Stimulated activated CD4-positive, alpha-beta T cell treated with anti-CD3 and anti-CD28 coated beads, Interleukin-1b, Interleukin-23, amount 100 ng/mL, for 24 hours (primary cell): Measurements from ENCODE around the gene HLA-E.
"Not testable (repeated sequence)": the region's sequence is repeated elsewhere in the genome, so short reads cannot be mapped to it uniquely, and the experiment has no call there.

ENCODE experiments used
- DNase-seq, 4 experiments: peaks; one replicate each; pipeline ENCODE4 v3.0.0-alpha.2; 2020; ENCODE audit warnings: low read depth in 4 of 4, low spot score in 1 of 4

Gene HLA-E

DNA sequence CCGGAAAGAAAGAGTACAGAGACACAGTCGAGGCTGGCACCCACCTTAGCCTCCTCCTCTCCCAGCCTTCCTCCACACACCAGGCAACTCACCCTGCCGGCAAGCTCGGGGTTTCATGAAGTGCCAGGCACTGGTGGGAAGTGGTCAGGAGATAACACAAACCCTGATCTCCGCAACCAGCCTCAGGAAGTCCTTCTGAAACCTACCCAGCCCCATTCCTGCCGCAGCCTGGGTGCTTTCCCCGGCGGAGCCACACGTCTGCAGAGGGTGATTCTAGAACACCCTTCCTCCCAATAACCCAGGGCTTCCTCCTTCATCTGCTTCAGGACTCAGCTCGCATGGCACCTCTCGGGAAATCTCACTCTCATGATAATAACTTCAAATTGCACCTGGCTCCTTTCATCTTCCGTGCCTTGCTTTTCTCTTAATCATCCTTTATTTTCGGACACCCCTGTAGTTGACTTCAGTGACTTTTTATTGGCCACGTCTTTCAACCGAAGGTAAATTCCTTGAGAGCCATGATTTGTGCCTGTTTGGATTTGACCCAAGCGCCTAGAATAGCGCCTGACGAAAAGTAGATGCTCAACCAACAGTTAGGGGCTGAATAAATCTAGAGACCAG, 8.7 kb upstream of the HLA-E start:
- DNase-seq = no peak

DNA sequence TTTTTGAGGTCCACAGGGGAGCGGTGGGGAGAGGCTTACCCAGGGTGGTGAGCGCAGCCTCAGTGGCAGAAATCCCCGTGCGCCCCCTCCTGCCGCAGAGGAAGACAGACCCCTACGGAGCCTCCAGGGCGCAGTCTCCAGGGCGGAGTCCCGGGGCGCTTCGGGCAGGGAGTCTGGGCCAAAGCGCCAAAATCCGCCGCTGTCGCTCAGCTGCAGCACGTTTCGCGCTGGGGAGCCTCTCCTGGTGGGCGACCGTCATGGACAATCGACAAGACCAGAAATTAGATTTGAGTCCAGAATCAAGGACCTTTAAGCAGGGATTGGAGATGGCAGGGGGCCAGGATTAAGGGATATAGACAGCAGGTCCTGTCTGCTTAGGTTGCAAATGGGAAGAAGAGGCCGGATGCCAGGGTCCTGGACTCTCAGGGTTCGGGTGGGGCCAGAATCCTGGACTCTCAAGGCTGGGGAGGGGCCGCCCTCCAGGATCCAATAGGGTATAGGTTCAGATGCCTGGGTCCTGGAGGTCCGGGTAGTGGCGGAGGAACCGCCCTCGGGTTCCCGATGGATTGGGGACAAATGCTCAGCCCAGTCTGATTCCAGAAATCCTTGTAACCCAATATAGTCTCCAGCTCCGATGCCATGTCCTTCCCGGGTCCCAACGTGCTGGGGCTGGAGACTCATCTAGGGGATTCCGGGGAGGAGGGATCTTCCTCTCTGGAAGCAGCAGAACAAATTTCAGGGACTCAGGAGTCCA, 7.9 kb upstream of the HLA-E start:
- no peak for DNase-seq

GRCh38 chr6:30481965-30482644, 7.2 kb upstream of the HLA-E start:
- DNase-seq = peak; percentile 60 to 74 (median 67)

DNA sequence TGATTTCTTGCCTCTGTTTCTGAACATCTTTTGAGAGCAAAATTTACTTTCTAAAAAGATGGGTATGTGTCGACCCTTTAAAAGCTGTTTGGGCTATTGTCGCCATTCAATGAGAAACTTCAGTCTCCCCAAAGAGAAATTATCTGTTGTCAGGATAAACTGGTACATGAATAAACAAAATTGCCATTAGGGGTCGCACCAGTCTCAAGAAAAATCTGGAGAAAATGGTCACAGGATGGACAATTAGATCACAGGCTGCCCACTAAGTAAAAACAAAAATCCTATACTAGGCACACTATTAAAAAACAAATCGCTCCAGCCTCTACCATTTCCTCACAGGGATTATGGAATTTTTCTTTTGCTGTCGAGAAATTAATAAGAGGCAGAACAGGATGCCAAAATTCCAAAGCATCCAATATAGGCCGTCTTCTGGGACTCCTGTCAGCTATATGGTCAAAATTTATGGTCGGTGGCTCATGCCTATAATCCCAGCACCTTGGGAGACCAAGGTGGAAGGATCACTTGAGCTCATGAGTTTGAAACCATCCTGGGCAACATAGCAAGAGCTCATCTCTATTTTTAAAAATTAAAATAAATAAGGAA, 5.5 kb upstream of the HLA-E start:
- DNase-seq = no peak

DNA sequence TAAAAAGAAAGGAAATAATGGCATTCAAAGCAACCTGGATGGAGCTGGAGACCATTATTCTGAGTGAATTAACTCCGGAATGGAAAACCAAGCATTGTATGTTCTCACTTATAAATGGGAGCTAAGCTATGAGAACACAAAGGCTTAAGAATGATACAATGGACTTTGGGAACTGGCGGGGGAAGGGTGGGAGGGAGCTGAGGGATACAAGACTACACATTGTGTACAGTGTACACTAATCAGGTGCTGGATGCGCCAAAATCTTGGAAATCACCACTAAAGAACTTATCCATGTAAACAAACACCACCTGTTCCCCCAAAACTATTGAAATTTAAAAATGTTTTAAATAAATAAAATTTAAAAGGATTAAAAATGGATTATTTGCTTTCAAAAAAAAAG, 4.1 kb upstream of the HLA-E start:
- DNase-seq = no peak

DNA sequence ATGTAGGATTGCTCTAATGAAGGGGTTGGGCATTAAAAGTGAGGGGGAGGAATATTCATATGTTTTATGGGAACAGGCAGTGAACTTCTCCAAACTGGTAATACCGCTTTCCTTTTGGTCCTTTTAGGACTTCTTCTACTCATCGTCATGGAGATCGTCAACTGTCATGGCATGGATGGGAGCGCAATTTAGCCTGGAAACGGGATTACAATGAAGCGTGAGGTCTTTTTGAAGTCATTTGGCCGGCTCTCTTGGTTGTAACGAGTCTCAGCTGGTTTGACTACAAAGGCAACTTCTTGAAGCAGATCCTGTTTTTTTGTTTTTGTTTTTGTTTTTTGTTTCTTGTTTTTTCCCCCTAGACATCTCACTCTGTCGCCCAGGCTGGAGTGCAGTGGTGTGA, 1.4 kb upstream of the HLA-E start:
- DNase-seq = no peak

DNA sequence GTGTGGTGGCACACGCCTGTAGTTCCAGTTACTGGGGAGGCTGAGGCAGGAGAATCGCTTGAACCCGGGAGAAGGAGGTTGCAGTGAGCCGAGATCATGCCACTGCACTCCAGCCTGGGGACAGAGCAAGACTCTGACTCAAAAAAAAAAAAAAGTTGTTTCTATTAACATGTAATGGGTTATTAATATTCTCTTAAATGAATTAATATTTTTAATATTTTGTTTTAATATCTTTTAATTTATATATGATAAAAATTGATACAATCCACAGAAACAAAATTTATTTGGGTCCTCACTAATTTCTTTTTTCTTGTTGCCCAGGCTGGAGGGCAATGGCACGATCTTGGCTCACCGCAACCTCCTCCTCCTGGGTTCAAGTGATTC, 620 bp upstream of the HLA-E start:
- DNase-seq = not testable (repeated sequence)

DNA sequence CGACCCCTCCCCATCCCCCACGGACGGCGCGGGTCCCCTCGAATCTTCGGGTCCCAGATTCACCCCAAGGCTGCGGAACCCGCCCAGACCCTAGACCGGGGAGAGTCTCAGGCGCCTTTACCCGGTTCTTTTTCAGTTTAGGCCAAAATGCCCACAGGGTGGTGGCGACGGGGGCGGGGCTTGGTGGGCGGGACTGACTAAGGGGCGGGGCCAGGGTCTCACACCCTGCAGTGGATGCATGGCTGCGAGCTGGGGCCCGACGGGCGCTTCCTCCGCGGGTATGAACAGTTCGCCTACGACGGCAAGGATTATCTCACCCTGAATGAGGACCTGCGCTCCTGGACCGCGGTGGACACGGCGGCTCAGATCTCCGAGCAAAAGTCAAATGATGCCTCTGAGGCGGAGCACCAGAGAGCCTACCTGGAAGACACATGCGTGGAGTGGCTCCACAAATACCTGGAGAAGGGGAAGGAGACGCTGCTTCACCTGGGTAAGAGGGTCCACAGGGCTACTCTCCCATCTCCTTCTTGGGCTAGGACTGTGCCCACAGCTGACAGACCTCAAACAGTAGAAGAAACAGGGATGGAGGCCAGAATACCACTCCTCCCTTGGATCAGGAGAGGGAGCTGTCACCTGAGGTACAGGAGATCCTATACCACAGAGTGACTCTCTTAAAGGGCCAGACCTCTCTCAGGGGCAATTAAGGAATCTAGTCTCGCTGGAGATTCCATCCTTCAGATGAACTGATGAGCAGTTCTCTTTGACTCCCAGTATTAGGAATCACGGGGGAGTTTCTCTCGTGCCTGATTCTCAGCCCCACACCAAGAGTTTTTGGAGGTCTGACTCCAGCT, 942 bp downstream of the HLA-E start:
- DNase-seq = peak; percentile 78 to 82 (median 80)

- DNase-seq = not testable (repeated sequence)
These were observed 2.1 kb downstream of the HLA-E start for GRCh38 chr6:30491291-30491953.

DNA sequence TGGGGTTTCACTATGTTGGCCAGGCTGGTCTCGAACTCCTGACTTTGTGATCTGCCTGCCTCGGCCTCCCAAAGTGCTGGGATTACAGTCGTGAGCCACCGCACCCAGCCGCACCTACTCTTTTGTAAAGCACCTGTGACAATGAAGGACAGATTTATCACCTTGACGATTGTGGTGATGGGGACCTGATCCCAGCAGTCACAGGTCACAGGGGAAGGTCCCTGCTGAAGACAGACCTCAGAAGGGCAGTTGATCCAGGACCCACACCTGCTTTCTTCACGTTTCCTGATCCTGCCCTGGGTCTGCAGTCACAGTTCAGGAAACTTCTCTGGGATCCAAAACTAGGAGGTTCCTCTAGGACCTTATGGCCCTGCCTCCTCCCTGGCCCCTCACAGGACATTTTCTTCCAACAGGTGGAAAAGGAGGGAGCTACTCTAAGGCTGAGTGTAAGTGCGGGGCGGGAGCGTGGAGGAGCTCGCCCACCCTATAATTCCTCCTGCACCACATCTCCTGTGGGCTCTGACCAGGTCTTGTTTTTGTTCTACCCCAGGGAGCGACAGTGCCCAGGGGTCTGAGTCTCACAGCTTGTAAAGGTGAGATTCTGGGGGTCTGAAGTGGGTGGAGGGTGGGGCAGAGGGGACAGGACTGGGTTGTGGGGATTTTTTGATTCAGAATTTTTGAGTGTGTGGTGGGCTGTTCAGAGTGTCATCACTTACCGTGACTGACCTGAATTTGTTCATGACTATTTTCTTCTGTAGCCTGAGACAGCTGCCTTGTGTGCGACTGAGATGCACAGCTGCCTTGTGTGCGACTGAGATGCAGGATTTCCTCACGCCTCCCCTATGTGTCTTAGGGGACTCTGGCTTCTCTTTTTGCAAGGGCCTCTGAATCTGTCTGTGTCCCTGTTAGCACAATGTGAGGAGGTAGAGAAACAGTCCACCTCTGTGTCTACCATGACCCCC, 3.0 kb downstream of the HLA-E start:
- no peak for DNase-seq

GRCh38 chr6:30493643-30494250, 4.4 kb downstream of the HLA-E start:
- no peak for DNase-seq

- DNase-seq = no peak
These were observed 5.1 kb downstream of the HLA-E start for GRCh38 chr6:30494291-30494861.

- not testable (repeated sequence) for DNase-seq
These were observed 5.8 kb downstream of the HLA-E start for GRCh38 chr6:30495060-30495459.

- DNase-seq = no peak
These were observed 6.7 kb downstream of the HLA-E start for GRCh38 chr6:30495993-30496392.

DNA sequence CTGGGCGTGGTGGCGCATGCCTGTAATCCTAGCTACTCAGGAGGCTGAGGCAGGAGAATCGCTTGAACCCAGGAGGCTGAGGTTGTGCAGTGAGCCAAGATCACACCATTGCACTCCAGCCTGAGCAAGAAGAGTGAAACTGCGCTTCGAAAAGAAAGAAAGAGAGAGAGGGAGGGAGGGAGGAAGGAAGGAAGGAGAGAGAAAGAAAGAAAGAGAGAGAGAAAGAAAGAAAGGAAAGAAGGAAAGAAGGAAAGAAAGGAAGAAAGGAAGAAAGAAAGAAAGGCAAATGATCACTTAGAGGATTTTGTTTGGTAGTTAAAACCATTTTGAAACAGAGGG, 7.9 kb downstream of the HLA-E start:
- DNase-seq = not testable (repeated sequence)

- DNase-seq = no peak
These were observed 8.4 kb downstream of the HLA-E start for GRCh38 chr6:30497714-30498113.

DNA sequence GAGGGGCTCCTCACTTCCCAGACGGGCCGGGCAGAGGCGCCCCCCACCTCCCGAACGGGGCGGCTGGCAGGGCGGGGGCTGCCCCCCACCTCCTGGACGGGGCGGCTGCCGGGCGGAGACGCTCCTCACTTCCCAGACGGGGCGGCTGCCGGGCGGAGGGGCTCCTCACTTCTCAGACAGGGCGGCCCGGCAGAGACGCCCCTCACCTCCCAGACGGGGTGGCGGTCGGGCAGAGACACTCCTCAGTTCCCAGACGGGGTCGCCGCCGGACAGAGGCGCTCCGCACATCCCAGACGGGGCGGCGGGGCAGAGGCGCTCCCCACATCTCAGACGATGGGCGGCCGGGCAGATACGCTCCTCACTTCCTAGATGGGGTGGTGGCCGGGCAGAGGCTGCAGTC, 9.4 kb downstream of the HLA-E start:
- not testable (repeated sequence) for DNase-seq
